ENCODE data around the gene EBF4.

EBF4 gene

DNA sequence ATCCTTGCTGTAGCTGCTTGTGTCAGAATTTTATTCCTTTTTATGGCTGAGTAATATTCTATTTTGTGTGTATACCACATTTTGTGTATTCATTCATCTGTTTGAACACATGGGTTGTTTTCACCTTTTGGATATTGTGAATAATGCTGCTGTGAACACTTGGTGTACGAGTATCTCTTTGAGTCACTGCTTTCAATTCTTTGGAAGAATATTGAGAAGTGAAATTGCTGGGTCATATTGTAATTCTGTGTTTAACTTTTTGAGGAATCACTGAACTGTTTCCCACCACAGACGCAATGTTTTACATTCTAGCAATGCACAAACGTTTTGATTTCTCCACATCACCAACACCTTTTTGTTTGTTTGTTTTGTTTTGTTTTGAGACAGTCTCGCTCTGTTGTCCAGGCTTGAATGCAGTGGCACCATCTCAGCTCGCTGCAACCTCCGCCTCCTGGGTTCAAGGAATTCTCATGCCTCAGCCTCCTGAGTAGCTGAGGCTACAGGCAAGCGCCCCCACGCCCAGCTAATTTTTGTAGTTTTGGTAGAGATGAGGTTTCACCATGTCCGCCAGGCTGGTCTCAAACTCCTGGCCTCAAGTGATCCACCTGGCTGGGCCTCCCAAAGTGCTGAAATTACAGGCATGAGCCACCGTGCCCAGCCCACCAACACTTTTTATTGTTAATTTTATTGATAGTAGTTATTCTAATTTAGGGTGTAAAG, 86.2 kb downstream of the EBF4 start:
- no peaks in the 10 kb centered on the region for H3K79me1 ChIP-seq (ENCODE audit: low read length)
- H3K4me1 ChIP-seq (ENCODE audit: control insufficient read depth, low read depth, low read length) = no peaks in the 10 kb centered on the region
- H3K9ac ChIP-seq (ENCODE audit: low read length) = no peak overlapping the region
- H2BK120ac ChIP-seq (ENCODE audit: low read depth, low read length) = no peak overlapping the region
- H2BK5ac ChIP-seq (ENCODE audit: low read length) = no peak overlapping the region
- H3K79me2 ChIP-seq (ENCODE audit: control insufficient read depth, insufficient read depth, low read length) = no peaks in the 10 kb centered on the region
- H3K36me3 ChIP-seq (ENCODE audit: control insufficient read depth, insufficient read depth, low read length) = no peaks in the 10 kb centered on the region
- WGBS (ENCODE audit: extremely low coverage, insufficient coverage, low lambda C conversion rate) = no CpG with 5 or more reads among the region's 10 CpGs
- H3K18ac ChIP-seq (ENCODE audit: low read length) = no peak overlapping the region
- H2BK15ac ChIP-seq (replicated peaks; ENCODE audit: low read depth) = no peak overlapping the region
- no peak overlapping the region for H3K56ac ChIP-seq (ENCODE audit: low read length)
- no peak overlapping the region for H3K4me3 ChIP-seq (ENCODE audit: low read length)
- H3K4me2 ChIP-seq (ENCODE audit: low read length) = no peak overlapping the region
- no peak overlapping the region for H3K23ac ChIP-seq (ENCODE audit: low read length)
- no peaks in the 10 kb centered on the region for H3K27me3 ChIP-seq (ENCODE audit: insufficient read depth, low read length, poor library complexity)
- no peak overlapping the region for H3K4ac ChIP-seq (ENCODE audit: low read depth, low read length)
- no peak overlapping the region for H4K8ac ChIP-seq (ENCODE audit: low read depth, low read length)
- no peak overlapping the region for H3K27ac ChIP-seq (ENCODE audit: low read depth, low read length)
- H4K5ac ChIP-seq (ENCODE audit: low read length) = no peak overlapping the region
- DNase-seq = no peak
- no peak overlapping the region for H2AK5ac ChIP-seq (ENCODE audit: low read length)

DNA sequence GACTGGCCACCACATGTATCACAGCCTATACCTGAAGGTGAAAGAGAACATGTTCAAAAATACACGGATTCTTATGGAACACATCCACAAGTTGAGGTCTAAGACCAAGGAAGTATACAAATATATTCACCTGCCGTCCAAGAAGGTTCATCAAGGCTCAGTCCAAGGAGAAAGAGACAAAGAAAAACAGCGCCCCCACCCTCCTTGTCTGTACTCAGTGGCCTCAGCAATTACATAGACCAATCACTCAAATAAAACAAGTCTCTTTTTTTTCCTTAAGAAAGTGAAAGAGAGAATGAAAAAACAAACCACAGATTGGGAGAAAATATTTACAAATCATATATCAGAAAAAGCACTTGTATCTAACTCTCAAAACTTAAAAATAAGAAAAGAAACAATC, 88.4 kb downstream of the EBF4 start:
- Histone ChIP-seq H3K23ac (ENCODE audit: low read length) (no peak overlapping the region), H2BK5ac (ENCODE audit: low read length) (no peak overlapping the region), H3K27ac (ENCODE audit: low read depth, low read length) (no peak overlapping the region), H3K4me2 (ENCODE audit: low read length) (no peak overlapping the region), H3K79me2 (ENCODE audit: control insufficient read depth, insufficient read depth, low read length) (no peaks in the 10 kb centered on the region), H3K4ac (ENCODE audit: low read depth, low read length) (no peak overlapping the region), H2AK5ac (ENCODE audit: low read length) (no peak overlapping the region), H3K18ac (ENCODE audit: low read length) (no peak overlapping the region), H3K79me1 (ENCODE audit: low read length) (no peaks in the 10 kb centered on the region), H2BK15ac (replicated peaks; ENCODE audit: low read depth) (no peak overlapping the region), H4K8ac (ENCODE audit: low read depth, low read length) (no peak overlapping the region), H3K4me1 (ENCODE audit: control insufficient read depth, low read depth, low read length) (no peaks in the 10 kb centered on the region), H2BK120ac (ENCODE audit: low read depth, low read length) (no peak overlapping the region), H3K4me3 (ENCODE audit: low read length) (no peak overlapping the region), H4K5ac (ENCODE audit: low read length) (no peak overlapping the region), H3K27me3 (ENCODE audit: insufficient read depth, low read length, poor library complexity) (no peaks in the 10 kb centered on the region), H3K56ac (ENCODE audit: low read length) (no peak overlapping the region), H3K9ac (ENCODE audit: low read length) (no peak overlapping the region), H3K36me3 (ENCODE audit: control insufficient read depth, insufficient read depth, low read length) (no peaks in the 10 kb centered on the region)
- DNase-seq = no peak
- no CpG with 5 or more reads among the region's 3 CpGs for whole genome bisulfite sequencing (ENCODE audit: extremely low coverage, insufficient coverage, low lambda C conversion rate)

DNA sequence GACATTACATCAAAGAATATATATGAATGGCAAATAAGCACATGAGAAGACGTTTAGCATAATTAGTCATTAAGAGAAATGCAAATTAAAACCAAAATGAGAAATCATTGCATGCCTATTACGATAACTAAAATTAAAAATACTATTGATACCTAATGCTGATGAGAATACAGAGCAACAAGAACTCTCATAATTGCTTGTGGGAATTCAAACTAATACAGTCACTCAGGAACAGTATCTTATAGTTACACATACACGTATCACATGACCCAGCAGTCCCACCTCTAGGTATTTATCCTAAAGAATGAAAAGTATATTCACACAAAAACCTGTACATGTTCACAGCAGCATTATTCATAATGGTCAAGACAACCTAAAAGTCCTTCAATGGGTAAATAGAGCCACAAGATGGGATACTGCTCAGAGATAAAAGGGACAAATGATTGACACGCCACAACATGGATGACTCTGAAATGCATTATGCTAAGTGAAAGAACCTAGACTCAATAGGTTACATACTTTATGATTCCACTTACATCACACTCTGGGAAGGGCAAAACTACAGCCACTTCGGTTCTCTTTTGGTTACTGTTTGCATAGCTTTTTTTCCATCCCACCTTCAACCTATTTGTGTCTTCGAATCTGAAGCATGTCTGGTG, 91.5 kb downstream of the EBF4 start:
- no peak overlapping the region for H4K8ac ChIP-seq (ENCODE audit: low read depth, low read length)
- no peaks in the 10 kb centered on the region for H3K79me1 ChIP-seq (ENCODE audit: low read length)
- no peak overlapping the region for H3K18ac ChIP-seq (ENCODE audit: low read length)
- H3K23ac ChIP-seq (ENCODE audit: low read length) = no peak overlapping the region
- H3K27me3 ChIP-seq (ENCODE audit: insufficient read depth, low read length, poor library complexity) = no peaks in the 10 kb centered on the region
- H3K4me2 ChIP-seq (ENCODE audit: low read length) = no peak overlapping the region
- no peak overlapping the region for H3K27ac ChIP-seq (ENCODE audit: low read depth, low read length)
- no CpG with 5 or more reads among the region's 6 CpGs for WGBS (ENCODE audit: extremely low coverage, insufficient coverage, low lambda C conversion rate)
- H3K4me1 ChIP-seq (ENCODE audit: control insufficient read depth, low read depth, low read length) = no peaks in the 10 kb centered on the region
- H2AK5ac ChIP-seq (ENCODE audit: low read length) = no peak overlapping the region
- no peak overlapping the region for H3K56ac ChIP-seq (ENCODE audit: low read length)
- H3K79me2 ChIP-seq (ENCODE audit: control insufficient read depth, insufficient read depth, low read length) = no peaks in the 10 kb centered on the region
- no peak for DNase-seq
- no peak overlapping the region for H2BK120ac ChIP-seq (ENCODE audit: low read depth, low read length)
- H3K36me3 ChIP-seq (ENCODE audit: control insufficient read depth, insufficient read depth, low read length) = no peaks in the 10 kb centered on the region
- H3K4ac ChIP-seq (ENCODE audit: low read depth, low read length) = no peak overlapping the region
- H3K9ac ChIP-seq (ENCODE audit: low read length) = no peak overlapping the region
- H2BK5ac ChIP-seq (ENCODE audit: low read length) = no peak overlapping the region
- no peak overlapping the region for H4K5ac ChIP-seq (ENCODE audit: low read length)
- H2BK15ac ChIP-seq (replicated peaks; ENCODE audit: low read depth) = no peak overlapping the region
- H3K4me3 ChIP-seq (ENCODE audit: low read length) = no peak overlapping the region

DNA sequence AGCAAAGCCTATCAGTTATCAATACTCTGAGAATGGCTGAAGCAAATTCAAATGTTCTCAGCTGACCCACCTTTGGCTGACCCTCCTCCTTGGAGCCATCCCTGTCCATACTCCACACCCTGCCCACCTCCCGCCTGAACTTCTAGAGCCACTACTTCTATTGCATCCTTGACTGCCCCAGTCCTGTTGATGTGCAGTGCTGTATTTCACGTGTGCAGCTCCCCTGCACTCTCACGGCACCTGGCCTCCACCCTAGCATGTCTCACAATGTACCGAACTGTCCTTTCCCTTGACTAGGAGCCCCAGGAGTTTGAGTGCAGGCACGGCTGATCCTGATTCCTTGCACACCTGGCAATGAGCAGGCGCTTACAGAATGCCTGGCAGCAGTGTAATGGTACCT, 100.9 kb downstream of the EBF4 start:
- Histone ChIP-seq H4K5ac (ENCODE audit: low read length) (no peak overlapping the region), H2BK15ac (replicated peaks; ENCODE audit: low read depth) (no peak overlapping the region), H3K27ac (ENCODE audit: low read depth, low read length) (no peak overlapping the region), H3K36me3 (ENCODE audit: control insufficient read depth, insufficient read depth, low read length) (peaks cover 13% of the 10 kb centered on the region), H3K79me2 (ENCODE audit: control insufficient read depth, insufficient read depth, low read length) (no peaks in the 10 kb centered on the region), H3K9ac (ENCODE audit: low read length) (no peak overlapping the region), H3K4me1 (ENCODE audit: control insufficient read depth, low read depth, low read length) (no peaks in the 10 kb centered on the region), H4K8ac (ENCODE audit: low read depth, low read length) (no peak overlapping the region), H3K23ac (ENCODE audit: low read length) (no peak overlapping the region), H3K4me3 (ENCODE audit: low read length) (no peak overlapping the region), H3K4ac (ENCODE audit: low read depth, low read length) (no peak overlapping the region), H3K79me1 (ENCODE audit: low read length) (no peaks in the 10 kb centered on the region), H2BK120ac (ENCODE audit: low read depth, low read length) (no peak overlapping the region), H2BK5ac (ENCODE audit: low read length) (no peak overlapping the region), H3K18ac (ENCODE audit: low read length) (no peak overlapping the region), H3K56ac (ENCODE audit: low read length) (no peak overlapping the region), H3K27me3 (ENCODE audit: insufficient read depth, low read length, poor library complexity) (no peaks in the 10 kb centered on the region), H2AK5ac (ENCODE audit: low read length) (no peak overlapping the region), H3K4me2 (ENCODE audit: low read length) (no peak overlapping the region)
- no peak for DNase-seq
- WGBS (ENCODE audit: extremely low coverage, insufficient coverage, low lambda C conversion rate) = no CpG with 5 or more reads among the region's 6 CpGs

DNA sequence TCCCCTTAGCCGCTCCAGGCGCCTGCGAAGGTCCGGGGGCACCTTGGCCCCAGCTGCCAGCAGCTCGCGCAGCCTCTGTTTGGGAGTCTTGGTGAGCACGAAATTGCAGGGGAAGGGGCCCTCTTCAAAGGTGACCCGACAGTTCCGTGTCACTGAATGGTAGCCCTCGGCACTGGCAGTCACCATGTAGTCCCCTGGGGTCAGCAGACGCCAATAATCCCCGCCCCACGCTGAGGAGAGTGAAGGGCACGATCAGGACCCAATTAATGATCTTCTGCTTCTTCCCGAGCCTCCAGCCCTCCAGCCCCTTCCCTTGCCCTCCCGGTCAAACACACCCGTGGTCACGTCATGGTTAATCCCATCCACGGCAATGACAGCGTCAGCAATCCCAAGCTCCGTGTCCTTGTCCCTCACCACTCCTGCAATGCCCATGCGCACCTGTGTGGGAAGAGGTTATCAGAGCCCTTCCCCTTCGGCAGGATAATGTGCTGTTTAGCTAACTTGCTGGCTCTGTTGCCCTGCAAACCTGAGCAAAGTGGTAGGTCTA, 101.7 kb downstream of the EBF4 start:
- DNase-seq = no peak
- H4K8ac ChIP-seq (ENCODE audit: low read depth, low read length) = no peak overlapping the region
- no peak overlapping the region for H2BK120ac ChIP-seq (ENCODE audit: low read depth, low read length)
- WGBS (ENCODE audit: extremely low coverage, insufficient coverage, low lambda C conversion rate) = no CpG with 5 or more reads among the region's 23 CpGs
- no peak overlapping the region for H3K9ac ChIP-seq (ENCODE audit: low read length)
- peaks cover under 1% of the 10 kb centered on the region for H3K4me1 ChIP-seq (ENCODE audit: control insufficient read depth, low read depth, low read length)
- H3K27ac ChIP-seq (ENCODE audit: low read depth, low read length) = no peak overlapping the region
- H3K23ac ChIP-seq (ENCODE audit: low read length) = no peak overlapping the region
- H3K56ac ChIP-seq (ENCODE audit: low read length) = no peak overlapping the region
- no peak overlapping the region for H4K5ac ChIP-seq (ENCODE audit: low read length)
- no peak overlapping the region for H2BK15ac ChIP-seq (replicated peaks; ENCODE audit: low read depth)
- peaks cover 13% of the 10 kb centered on the region for H3K36me3 ChIP-seq (ENCODE audit: control insufficient read depth, insufficient read depth, low read length)
- no peak overlapping the region for H3K4me3 ChIP-seq (ENCODE audit: low read length)
- H3K79me1 ChIP-seq (ENCODE audit: low read length) = no peaks in the 10 kb centered on the region
- no peak overlapping the region for H3K4me2 ChIP-seq (ENCODE audit: low read length)
- no peak overlapping the region for H3K18ac ChIP-seq (ENCODE audit: low read length)
- no peaks in the 10 kb centered on the region for H3K79me2 ChIP-seq (ENCODE audit: control insufficient read depth, insufficient read depth, low read length)
- H3K27me3 ChIP-seq (ENCODE audit: insufficient read depth, low read length, poor library complexity) = no peaks in the 10 kb centered on the region
- no peak overlapping the region for H3K4ac ChIP-seq (ENCODE audit: low read depth, low read length)
- H2AK5ac ChIP-seq (ENCODE audit: low read length) = no peak overlapping the region
- H2BK5ac ChIP-seq (ENCODE audit: low read length) = no peak overlapping the region
